OCI-LY3 (cell line): ENCODE data around the gene CSTB.

Source experiments
- H2AFZ ChIP-seq: fragments of 200-600, 300-600 bp; shearing (Covaris generic); 2 replicates; pipeline ENCODE4 v1.6.0; 2014; ENCODE audit warnings: antibody characterized with exemption, low read depth, low read length
- H3K27ac ChIP-seq: fragments of 200-600, 300-600 bp; sonication (generic); 2 replicates; pipeline ENCODE4 v1.5.1; 2014; ENCODE audit warnings: mild to moderate bottlenecking, low read length, moderate library complexity, mixed read lengths
- H3K27me3 ChIP-seq: fragments of 200-600, 300-600 bp; sonication (generic); 2 replicates; pipeline ENCODE4 v1.6.1; 2014; ENCODE audit warnings: low read depth, low read length, mixed read lengths
- H3K36me3 ChIP-seq: fragments of 200-600, 300-600 bp; sonication (generic); replicated peaks from 2 replicates; pipeline ENCODE3; 2014; ENCODE audit warnings: low read depth, low read length, mixed read lengths
- H3K4me1 ChIP-seq: fragments of 300-600, 200-600 bp; sonication (generic); 2 replicates; pipeline ENCODE4 v1.6.1; 2014; ENCODE audit warnings: low read length, mixed read lengths
- H3K4me2 ChIP-seq: fragments of 200-600, 300-600 bp; sonication (generic); 2 replicates; pipeline ENCODE4 v1.6.1; 2014; ENCODE audit warnings: low read length, mixed read lengths
- H3K4me3 ChIP-seq: fragments of 300-600, 200-600 bp; sonication (generic); 2 replicates; pipeline ENCODE4 v1.5.1; 2014; ENCODE audit warnings: antibody characterized with exemption, mild to moderate bottlenecking, low read length, moderate library complexity
- H3K79me2 ChIP-seq: fragments of 300-600, 200-600 bp; shearing (Covaris generic); 2 replicates; pipeline ENCODE4 v1.6.1; 2014; ENCODE audit warnings: mild to moderate bottlenecking, low read length, mixed read lengths
- H3K9ac ChIP-seq: fragments of 300-600, 200-600 bp; shearing (Covaris generic); 2 replicates; pipeline ENCODE4 v1.6.0; 2014; ENCODE audit warnings: mild to moderate bottlenecking, low read length, moderate library complexity
- H3K9me3 ChIP-seq: fragments of 200-600, 300-600 bp; shearing (Covaris generic); 2 replicates; pipeline ENCODE4 v1.6.1; 2014; ENCODE audit warnings: low read length, mixed read lengths; ENCODE audit not compliant: insufficient read depth
- H4K20me1 ChIP-seq: fragments of 200-600, 300-600 bp; sonication (generic); 2 replicates; pipeline ENCODE4 v1.6.1; 2016; ENCODE audit warnings: low read length, mixed read lengths; ENCODE audit not compliant: insufficient read depth
- EZH2phosphoT487 ChIP-seq: fragments of 200-600 bp; shearing (Covaris generic); IDR thresholded peaks from 2 replicates; pipeline ENCODE4 v1.6.1; 2018; ENCODE audit warnings: antibody characterized with exemption, mixed run types, low read depth
- TF ChIP-seq, protein P1 (sequence below): fragments of 200-600, 300-600 bp; sonication (generic); IDR thresholded peaks from 2 replicates; pipeline ENCODE4 v1.5.1; 2014; ENCODE audit warnings: antibody characterized with exemption, low read length, low read depth

Gene CSTB

DNA sequence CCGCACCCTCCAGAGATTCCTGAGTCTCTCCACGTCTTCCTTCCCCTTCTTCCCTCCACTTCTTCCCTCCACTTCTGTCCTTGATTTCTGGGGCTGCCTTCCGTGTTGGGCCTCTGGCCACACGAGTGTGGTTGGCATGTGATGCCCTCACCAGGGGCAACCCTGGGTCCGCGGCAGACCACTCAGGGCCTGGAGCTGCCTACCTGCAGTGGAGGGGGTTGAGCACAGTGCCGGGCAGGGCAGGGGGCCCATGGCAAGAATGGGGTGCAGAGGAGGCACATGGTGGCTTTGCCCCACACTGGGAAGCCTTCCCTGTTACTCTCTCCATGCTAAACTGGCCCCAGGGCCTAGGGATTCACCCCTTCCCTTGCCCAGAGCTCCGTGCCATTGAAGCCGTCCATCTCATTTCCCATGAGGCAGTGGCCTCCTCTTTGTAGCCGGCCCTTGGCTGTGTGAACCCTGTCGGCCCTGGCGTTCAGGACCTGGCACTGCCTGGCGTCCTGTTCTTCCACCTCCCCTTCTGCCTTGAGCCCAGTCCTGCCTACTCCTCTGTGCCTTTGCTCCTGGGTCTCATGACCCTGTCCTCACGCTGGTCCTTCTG, 26.7 kb upstream of the CSTB start:
- no peak overlapping the region for H3K9ac ChIP-seq
- H3K79me2 ChIP-seq, result peaks cover 8% of the 10 kb centered on the region
- H3K4me3 ChIP-seq, result no peak overlapping the region
- H4K20me1 ChIP-seq, result no peaks in the 10 kb centered on the region
- H3K4me2 ChIP-seq, result no peak overlapping the region
- no peak overlapping the region for H3K27ac ChIP-seq
- H3K36me3 ChIP-seq, result peaks cover 50% of the 10 kb centered on the region
- peaks cover 10% of the 10 kb centered on the region; the same call in 1 of the 2 replicates for H3K9me3 ChIP-seq
- peaks cover 26% of the 10 kb centered on the region for H3K4me1 ChIP-seq
- TF ChIP-seq EZH2phosphoT487, result no peak
- TF ChIP-seq, protein P1, sequence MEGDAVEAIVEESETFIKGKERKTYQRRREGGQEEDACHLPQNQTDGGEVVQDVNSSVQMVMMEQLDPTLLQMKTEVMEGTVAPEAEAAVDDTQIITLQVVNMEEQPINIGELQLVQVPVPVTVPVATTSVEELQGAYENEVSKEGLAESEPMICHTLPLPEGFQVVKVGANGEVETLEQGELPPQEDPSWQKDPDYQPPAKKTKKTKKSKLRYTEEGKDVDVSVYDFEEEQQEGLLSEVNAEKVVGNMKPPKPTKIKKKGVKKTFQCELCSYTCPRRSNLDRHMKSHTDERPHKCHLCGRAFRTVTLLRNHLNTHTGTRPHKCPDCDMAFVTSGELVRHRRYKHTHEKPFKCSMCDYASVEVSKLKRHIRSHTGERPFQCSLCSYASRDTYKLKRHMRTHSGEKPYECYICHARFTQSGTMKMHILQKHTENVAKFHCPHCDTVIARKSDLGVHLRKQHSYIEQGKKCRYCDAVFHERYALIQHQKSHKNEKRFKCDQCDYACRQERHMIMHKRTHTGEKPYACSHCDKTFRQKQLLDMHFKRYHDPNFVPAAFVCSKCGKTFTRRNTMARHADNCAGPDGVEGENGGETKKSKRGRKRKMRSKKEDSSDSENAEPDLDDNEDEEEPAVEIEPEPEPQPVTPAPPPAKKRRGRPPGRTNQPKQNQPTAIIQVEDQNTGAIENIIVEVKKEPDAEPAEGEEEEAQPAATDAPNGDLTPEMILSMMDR, result no peak
- no peak overlapping the region for H2AFZ ChIP-seq
- H3K27me3 ChIP-seq, result no peaks in the 10 kb centered on the region

DNA sequence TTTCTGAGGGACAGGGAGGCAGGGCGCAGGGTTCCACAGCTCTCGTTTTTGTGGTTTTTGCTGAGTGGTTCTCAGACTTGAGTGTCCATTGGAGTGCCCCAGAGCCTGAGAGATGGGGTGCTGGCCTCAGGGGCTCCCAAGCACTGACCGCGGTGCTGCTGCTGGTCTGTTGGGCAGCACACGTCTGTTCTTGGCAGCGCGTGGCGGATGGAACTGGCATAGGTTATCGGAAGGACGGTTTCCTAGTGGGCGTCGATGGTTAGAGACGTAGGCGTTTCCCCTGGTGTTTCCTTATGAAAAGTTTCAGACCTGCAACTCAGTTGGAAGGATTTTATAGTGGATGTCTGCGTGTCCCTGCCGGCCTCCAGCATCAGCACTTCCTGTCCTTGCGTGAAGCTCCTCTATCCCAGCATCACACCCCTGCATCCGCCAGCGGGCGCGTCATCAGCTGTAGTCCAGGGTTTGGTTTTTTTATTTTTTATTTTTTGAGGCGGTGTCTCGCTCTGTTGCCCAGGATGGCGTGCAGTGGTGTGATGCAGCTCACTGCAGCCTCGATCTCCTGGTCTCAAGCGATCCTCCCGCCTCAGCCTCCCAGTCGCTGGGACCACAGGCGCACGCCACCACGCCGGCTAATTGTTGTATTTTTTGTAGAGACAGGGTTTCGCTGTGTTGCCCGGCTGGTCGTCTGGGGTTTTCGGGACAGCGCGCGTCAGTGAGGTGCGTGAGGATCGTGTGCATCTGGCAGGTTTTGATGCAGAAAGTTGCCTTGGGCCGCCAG, 25.1 kb upstream of the CSTB start:
- Histone ChIP-seq H3K9me3 (peaks cover 3% of the 10 kb centered on the region; the same call in 1 of the 2 replicates), H3K4me2 (no peak overlapping the region), H3K79me2 (no peaks in the 10 kb centered on the region), H2AFZ (no peak overlapping the region), H3K36me3 (peaks cover 40% of the 10 kb centered on the region), H3K4me3 (no peak overlapping the region), H3K27ac (no peak overlapping the region), H3K4me1 (peaks cover 17% of the 10 kb centered on the region), H3K27me3 (no peaks in the 10 kb centered on the region), H3K9ac (no peak overlapping the region), H4K20me1 (no peaks in the 10 kb centered on the region)
- no peak for TF ChIP-seq EZH2phosphoT487
- TF ChIP-seq, protein P1, result no peak

GRCh38 chr21:43800566-43800965, 24.5 kb upstream of the CSTB start:
- H3K27ac ChIP-seq, result no peak overlapping the region
- no peak for TF ChIP-seq EZH2phosphoT487
- TF ChIP-seq, protein P1, result no peak
- H3K9me3 ChIP-seq, result no peaks in the 10 kb centered on the region
- H4K20me1 ChIP-seq, result no peaks in the 10 kb centered on the region
- no peaks in the 10 kb centered on the region for H3K27me3 ChIP-seq
- no peak overlapping the region for H3K4me2 ChIP-seq
- H2AFZ ChIP-seq, result no peak overlapping the region
- H3K36me3 ChIP-seq, result peaks cover 37% of the 10 kb centered on the region
- no peak overlapping the region for H3K4me3 ChIP-seq
- H3K9ac ChIP-seq, result no peak overlapping the region
- H3K79me2 ChIP-seq, result no peaks in the 10 kb centered on the region
- peaks cover 10% of the 10 kb centered on the region for H3K4me1 ChIP-seq

DNA sequence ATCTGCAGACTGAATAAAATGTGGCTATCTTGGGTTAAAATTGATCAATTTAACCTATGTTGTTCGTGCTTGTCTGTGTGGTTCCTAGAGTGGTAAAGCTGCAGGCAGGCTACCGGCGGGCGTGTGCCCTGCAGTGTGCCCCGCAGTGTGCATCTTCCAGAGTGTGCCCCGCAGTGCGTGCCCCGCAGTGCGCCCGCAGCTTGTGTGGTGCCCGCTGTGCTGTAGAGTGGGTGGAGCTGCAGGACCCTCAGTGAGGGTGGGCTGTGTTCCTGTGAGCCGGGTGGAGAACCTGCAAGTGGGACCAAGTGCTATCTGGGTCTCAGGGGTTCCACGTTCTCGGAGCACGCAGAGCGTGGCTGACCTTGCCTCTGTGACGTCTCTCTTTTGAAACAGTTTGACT, 24.0 kb upstream of the CSTB start:
- Histone ChIP-seq H3K36me3 (peaks cover 39% of the 10 kb centered on the region), H4K20me1 (no peaks in the 10 kb centered on the region), H2AFZ (no peak overlapping the region), H3K4me3 (no peak overlapping the region), H3K79me2 (peaks cover under 1% of the 10 kb centered on the region; the same call in 1 of the 2 replicates), H3K4me2 (no peak overlapping the region), H3K27me3 (no peaks in the 10 kb centered on the region), H3K9ac (no peak overlapping the region), H3K4me1 (peaks cover 7% of the 10 kb centered on the region), H3K9me3 (no peaks in the 10 kb centered on the region), H3K27ac (no peak overlapping the region)
- TF ChIP-seq, protein P1, result no peak
- no peak for TF ChIP-seq EZH2phosphoT487
